Esophagus squamous epithelium (tissue), 5 donors: ENCODE measurements around the gene MGAT5. TPM values are rescaled to one million over a fixed set of nuclear protein-coding genes. Genes with fewer than 3 reads are reported as not detected.

ENCODE experiments used
- DNase-seq: peaks from one replicate; lab custom pipeline; 2025; lab: John Stamatoyannopoulos, UW
- H3K27ac ChIP-seq, 4 donors: fragments of 200-600 bp; sonication (generic); one replicate each; pipeline ENCODE4 v1.5.1; 2016 to 2019; ENCODE audit warnings: mild to moderate bottlenecking in 1 of 4
- H3K27me3 ChIP-seq, 4 donors: fragments of 200-600 bp; sonication (generic); 1 replicate in 3 of 4; 2 replicates in 1 of 4; pipeline versions ENCODE4 v1.5.1 to v1.6.0; 2017 to 2021; ENCODE audit warnings: antibody characterized with exemption in 1 of 4
- H3K36me3 ChIP-seq, 3 donors: fragments of 200-600 bp; sonication (generic); one replicate each; pipeline ENCODE4 v1.5.1; 2016 to 2019
- H3K4me1 ChIP-seq, 3 donors: fragments of 200-600 bp; sonication (generic); one replicate each; pipeline ENCODE4 v1.5.1; 2017 to 2019
- H3K4me3 ChIP-seq, 4 donors: fragments of 200-600 bp; sonication (generic); 1 replicate in 3 of 4; 2 replicates in 1 of 4; pipeline ENCODE4 v1.5.1; 2016 to 2019; ENCODE audit warnings: mild to moderate bottlenecking in 2 of 4, moderate library complexity in 1 of 4
- H3K9me3 ChIP-seq, 3 donors: fragments of 200-600 bp; sonication (generic); one replicate each; pipeline ENCODE4 v1.5.1; 2016 to 2019
- POLR2A ChIP-seq, 4 donors: fragments of 450-650 bp; IDR thresholded peaks; one replicate each; pipeline ENCODE4 v1.6.1; 2017; ENCODE audit warnings: antibody characterized with exemption in 4 of 4, mild to moderate bottlenecking in 4 of 4, moderate library complexity in 3 of 4
- WGBS, 2 donors: methylation state at CpG; one replicate each; pipeline ENCODE4 v1.1.5; 2018; 5-methylcytosine and 5-hydroxymethylcytosine counted together
- intact Hi-C: fragments of 100-400 bp; cut with DNase I; formaldehyde crosslinking; loops from one replicate; pipeline ENCODE4 v1.15.0; 2022
- total RNA-seq, 4 donors: library from RNA; depleted of rRNA; stranded (reverse); fragments of >200 nt; gene quantifications; one replicate each; pipeline ENCODE4 v1.1.0, GENCODE V29; 2016
- TF ChIP-seq, protein P1 (sequence below), 6 experiments: fragments of 450-650 bp in 4 of 6; fragments of 200-600 bp in 2 of 6; sonication (generic) in 2 of 6; IDR thresholded peaks; one replicate each; pipeline ENCODE4 v1.5.1; 2016 to 2019; ENCODE audit warnings: antibody characterized with exemption in 6 of 6, mild to moderate bottlenecking in 4 of 6, moderate library complexity in 4 of 6
- donor health status: DM: yes; HTN: yes; CAD: no.

MGAT5 gene
- total RNA-seq, 4 donors from 2014 or later, result 14.2 to 29.2 (median 24.6) TPM

DNA sequence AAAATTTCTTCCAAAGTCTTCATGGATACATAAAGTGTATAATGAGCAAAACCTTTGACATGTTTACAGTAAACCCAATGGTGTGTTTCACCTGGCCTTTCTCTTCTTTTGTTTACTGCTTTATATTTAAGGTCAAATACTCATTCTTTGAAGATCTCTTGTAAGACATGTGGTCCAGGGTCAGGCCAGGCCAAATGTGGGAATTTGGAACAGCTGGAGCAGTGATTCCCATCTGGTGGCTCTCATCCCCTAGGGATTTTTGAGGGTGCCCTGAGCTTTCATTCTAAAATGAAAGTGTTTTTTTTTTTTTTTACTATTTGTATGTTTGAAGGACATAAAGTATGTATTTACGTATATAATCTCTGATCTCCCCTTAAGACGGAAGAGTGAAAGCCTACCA is 13.8 kb upstream of the MGAT5 start:
- intact Hi-C loops, result no loop called here
- TF ChIP-seq, protein P1, sequence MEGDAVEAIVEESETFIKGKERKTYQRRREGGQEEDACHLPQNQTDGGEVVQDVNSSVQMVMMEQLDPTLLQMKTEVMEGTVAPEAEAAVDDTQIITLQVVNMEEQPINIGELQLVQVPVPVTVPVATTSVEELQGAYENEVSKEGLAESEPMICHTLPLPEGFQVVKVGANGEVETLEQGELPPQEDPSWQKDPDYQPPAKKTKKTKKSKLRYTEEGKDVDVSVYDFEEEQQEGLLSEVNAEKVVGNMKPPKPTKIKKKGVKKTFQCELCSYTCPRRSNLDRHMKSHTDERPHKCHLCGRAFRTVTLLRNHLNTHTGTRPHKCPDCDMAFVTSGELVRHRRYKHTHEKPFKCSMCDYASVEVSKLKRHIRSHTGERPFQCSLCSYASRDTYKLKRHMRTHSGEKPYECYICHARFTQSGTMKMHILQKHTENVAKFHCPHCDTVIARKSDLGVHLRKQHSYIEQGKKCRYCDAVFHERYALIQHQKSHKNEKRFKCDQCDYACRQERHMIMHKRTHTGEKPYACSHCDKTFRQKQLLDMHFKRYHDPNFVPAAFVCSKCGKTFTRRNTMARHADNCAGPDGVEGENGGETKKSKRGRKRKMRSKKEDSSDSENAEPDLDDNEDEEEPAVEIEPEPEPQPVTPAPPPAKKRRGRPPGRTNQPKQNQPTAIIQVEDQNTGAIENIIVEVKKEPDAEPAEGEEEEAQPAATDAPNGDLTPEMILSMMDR (IDR thresholded peaks at IDR 0.05), result no peak
- no peak for TF ChIP-seq POLR2A (IDR thresholded peaks at IDR 0.05)

GRCh38 chr2:134241911-134242310 is 12.0 kb upstream of the MGAT5 start:
- intact Hi-C loops, result no loop called here
- TF ChIP-seq, protein P1 (IDR thresholded peaks at IDR 0.05), result no peak
- no peak for TF ChIP-seq POLR2A (IDR thresholded peaks at IDR 0.05)
- H3K36me3 ChIP-seq, result no peaks in the 10 kb centered on the region
- no peaks in the 10 kb centered on the region for H3K27me3 ChIP-seq
- H3K4me1 ChIP-seq, result peaks cover 0 to 27% (median 4%) of the 10 kb centered on the region in 3 donors
- no peak overlapping the region for H3K4me3 ChIP-seq
- no peaks in the 10 kb centered on the region for H3K9me3 ChIP-seq
- DNase-seq, result no peak
- H3K27ac ChIP-seq, result no peak overlapping the region
- WGBS, 2 donors, result 89 to 97% methylated on average over 2 of the region's 2 CpGs

More for the DNA sequence above, 13.8 kb upstream of the MGAT5 start:
- no peaks in the 10 kb centered on the region for H3K27me3 ChIP-seq
- no peak overlapping the region for H3K27ac ChIP-seq
- H3K36me3 ChIP-seq, result no peaks in the 10 kb centered on the region
- peaks cover 0 to 24% (median 0%) of the 10 kb centered on the region in 3 donors for H3K4me1 ChIP-seq
- 89 to 91% methylated on average over 2 of the region's 2 CpGs for WGBS, 2 donors
- no peak overlapping the region for H3K4me3 ChIP-seq
- H3K9me3 ChIP-seq, result no peaks in the 10 kb centered on the region
- DNase-seq, result no peak

GRCh38 chr2:134243244-134243643 is 10.6 kb upstream of the MGAT5 start:
- Histone ChIP-seq H3K36me3 (no peaks in the 10 kb centered on the region), H3K9me3 (no peaks in the 10 kb centered on the region), H3K4me3 (no peak overlapping the region), H3K4me1 (peaks cover 0 to 27% (median 4%) of the 10 kb centered on the region in 3 donors), H3K27me3 (no peaks in the 10 kb centered on the region), H3K27ac (no peak overlapping the region)
- intact Hi-C loops, result no loop called here
- WGBS, 2 donors, result 77 to 100% methylated on average over 1 of the region's 1 CpG
- DNase-seq, result no peak
- TF ChIP-seq POLR2A (IDR thresholded peaks at IDR 0.05), result no peak
- TF ChIP-seq, protein P1 (IDR thresholded peaks at IDR 0.05), result no peak

GRCh38 chr2:134244086-134244485 is 9.8 kb upstream of the MGAT5 start:
- TF ChIP-seq, protein P1 (IDR thresholded peaks at IDR 0.05), result no peak
- TF ChIP-seq POLR2A (IDR thresholded peaks at IDR 0.05), result no peak
- intact Hi-C loops, result no loop called here
- no peaks in the 10 kb centered on the region for H3K36me3 ChIP-seq
- DNase-seq, result no peak
- H3K9me3 ChIP-seq, result no peaks in the 10 kb centered on the region
- H3K4me1 ChIP-seq, result peaks cover 0 to 32% (median 4%) of the 10 kb centered on the region in 3 donors
- no peaks in the 10 kb centered on the region for H3K27me3 ChIP-seq
- 23 to 31% methylated on average over 2 of the region's 2 CpGs for WGBS, 2 donors
- no peak overlapping the region for H3K4me3 ChIP-seq
- no peak overlapping the region for H3K27ac ChIP-seq

GRCh38 chr2:134244587-134244986 is 9.3 kb upstream of the MGAT5 start:
- TF ChIP-seq POLR2A (IDR thresholded peaks at IDR 0.05), result no peak
- TF ChIP-seq, protein P1 (IDR thresholded peaks at IDR 0.05), result no peak
- Histone ChIP-seq H3K9me3 (no peaks in the 10 kb centered on the region), H3K4me3 (no peak overlapping the region), H3K27me3 (no peaks in the 10 kb centered on the region), H3K36me3 (no peaks in the 10 kb centered on the region), H3K27ac (no peak overlapping the region), H3K4me1 (peaks cover 0 to 33% (median 4%) of the 10 kb centered on the region in 3 donors)
- DNase-seq, result no peak
- intact Hi-C loops, result no loop called here
- 49 to 71% methylated on average over 2 to 3 of the region's 3 CpGs for WGBS, 2 donors
